ENCODE measurements around the gene CFAP77.

The CFAP77 gene

GRCh38 chr9:132606066-132606465 is 196.1 kb downstream of the CFAP77 start:
- no peak for DNase-seq

GRCh38 chr9:132609184-132609583 is 199.2 kb downstream of the CFAP77 start:
- DNase-seq: no peak

DNA sequence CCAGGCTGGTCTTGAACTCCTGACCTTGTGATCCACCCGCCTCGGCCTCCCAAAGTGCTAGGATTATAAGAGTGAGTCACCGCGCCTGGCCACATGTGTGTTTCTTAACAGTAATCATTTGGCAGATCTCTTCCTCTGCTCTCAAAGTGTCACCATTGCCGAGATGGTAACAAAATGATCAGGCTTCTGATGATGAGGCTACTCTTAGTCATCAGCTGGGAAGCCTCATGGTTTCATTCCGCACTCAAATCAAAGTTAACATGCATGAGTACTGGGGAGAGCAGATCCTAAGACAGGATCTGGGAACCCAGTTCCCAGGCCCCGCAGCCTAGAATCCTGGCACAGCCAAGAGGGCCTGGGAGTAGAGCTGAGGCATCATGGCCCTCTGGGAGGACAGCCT is 199.8 kb downstream of the CFAP77 start:
- DNase-seq: no peak

DNA sequence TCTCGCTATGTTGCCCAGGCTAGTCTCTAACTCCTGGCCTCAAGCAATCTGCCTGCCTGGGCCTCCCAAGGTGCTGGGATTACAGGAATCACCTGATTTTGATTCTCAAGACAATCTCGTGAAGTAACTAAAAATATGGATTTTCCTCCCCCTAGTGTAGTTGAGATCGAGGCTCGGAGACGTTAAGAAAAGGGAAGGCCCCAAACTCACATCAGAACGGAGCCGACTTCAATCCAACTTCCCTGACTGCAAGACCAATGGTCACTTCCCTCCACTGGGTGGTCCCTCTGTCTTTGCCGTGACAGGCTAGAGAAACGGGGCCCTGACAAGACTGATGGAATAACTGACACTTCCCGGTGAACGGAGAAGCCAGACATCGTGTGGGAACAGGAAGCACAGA is 200.7 kb downstream of the CFAP77 start:
- DNase-seq: no peak

GRCh38 chr9:132614324-132614723 is 204.3 kb downstream of the CFAP77 start:
- DNase-seq: no peak

- no peak for DNase-seq
Measured at GRCh38 chr9:132615774-132616173, 205.8 kb downstream of the CFAP77 start.

GRCh38 chr9:132616725-132617124 is 206.7 kb downstream of the CFAP77 start:
- no peak for DNase-seq

DNA sequence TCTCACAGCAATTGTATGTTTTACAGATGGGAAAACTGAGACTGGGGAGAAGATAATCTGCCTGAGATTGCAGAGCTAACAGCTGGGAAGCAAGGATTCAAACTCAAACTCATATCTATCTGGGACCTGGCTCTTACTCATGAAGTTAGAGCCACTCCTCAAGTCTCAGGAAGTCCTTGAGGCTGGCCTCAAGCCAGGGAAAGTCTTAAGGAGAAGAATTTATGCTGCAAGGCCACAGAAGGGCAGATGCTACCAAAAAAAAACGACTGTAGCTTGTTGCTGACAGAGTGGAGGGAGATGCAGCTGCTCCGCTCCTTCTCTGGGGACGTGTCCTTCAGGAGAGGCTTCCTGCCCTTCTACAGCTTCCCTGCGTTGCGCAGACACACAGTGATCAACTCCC is 212.1 kb downstream of the CFAP77 start:
- DNase-seq: no peak

All from NCI-H1092 (cell line).